ENCODE results near the gene KCTD2.
"Not testable (repeated sequence)": the region's sequence is repeated elsewhere in the genome, so short reads cannot be mapped to it uniquely, and the experiment has no call there.

KCTD2 gene, protein sequence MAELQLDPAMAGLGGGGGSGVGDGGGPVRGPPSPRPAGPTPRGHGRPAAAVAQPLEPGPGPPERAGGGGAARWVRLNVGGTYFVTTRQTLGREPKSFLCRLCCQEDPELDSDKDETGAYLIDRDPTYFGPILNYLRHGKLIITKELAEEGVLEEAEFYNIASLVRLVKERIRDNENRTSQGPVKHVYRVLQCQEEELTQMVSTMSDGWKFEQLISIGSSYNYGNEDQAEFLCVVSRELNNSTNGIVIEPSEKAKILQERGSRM

GRCh38 chr17:75046407-75047289 lies at the start of gene KCTD2, which contains the start of gene ATP5PD:
Gene KCTD2 (plus strand): TSS chr17:75047225. CDS start chr17:75047251, 26 bp downstream.
Gene ATP5PD (minus strand): TSS chr17:75046969. CDS start chr17:75042650, 4,319 bp downstream.
- DNase-seq (ENCODE audit: low read depth): peak; percentile 93

- no peak for DNase-seq (ENCODE audit: low read depth)
Observed at GRCh38 chr17:74998783-74999182, 48.2 kb upstream of the KCTD2 start.

GRCh38 chr17:74999523-74999922 lies 47.5 kb upstream of the KCTD2 start:
- DNase-seq (ENCODE audit: low read depth): no peak

GRCh38 chr17:75001915-75002843 lies 44.8 kb upstream of the KCTD2 start:
- no peak for DNase-seq (ENCODE audit: low read depth)

- no peak for DNase-seq (ENCODE audit: low read depth)
Observed at GRCh38 chr17:75003070-75003956, 43.7 kb upstream of the KCTD2 start.

- DNase-seq (ENCODE audit: low read depth): no peak
Observed at GRCh38 chr17:75003957-75004355, 43.1 kb upstream of the KCTD2 start.

- no peak for DNase-seq (ENCODE audit: low read depth)
Observed at GRCh38 chr17:75004371-75004770, 42.7 kb upstream of the KCTD2 start.

DNA sequence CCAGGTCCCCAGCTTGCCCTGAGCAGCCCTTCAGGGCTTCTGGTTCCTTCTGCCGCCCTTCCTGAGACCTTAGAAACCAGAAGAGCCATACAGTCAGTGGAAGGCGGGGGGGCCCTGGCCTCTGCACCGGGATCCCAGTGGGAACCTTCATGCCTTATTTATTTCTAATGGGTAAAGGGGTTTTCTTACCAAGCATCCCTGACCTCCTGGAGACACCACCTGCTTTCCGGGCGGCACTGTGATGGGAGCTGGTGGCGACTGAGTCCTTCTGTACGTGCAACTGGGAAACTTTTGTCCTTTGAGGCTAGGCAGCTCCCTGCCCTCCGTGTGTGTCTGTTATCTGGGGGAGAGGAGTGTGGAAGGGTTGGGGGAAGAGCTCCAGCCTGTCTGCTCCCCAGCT lies 41.7 kb upstream of the KCTD2 start:
- DNase-seq (ENCODE audit: low read depth): no peak

DNA sequence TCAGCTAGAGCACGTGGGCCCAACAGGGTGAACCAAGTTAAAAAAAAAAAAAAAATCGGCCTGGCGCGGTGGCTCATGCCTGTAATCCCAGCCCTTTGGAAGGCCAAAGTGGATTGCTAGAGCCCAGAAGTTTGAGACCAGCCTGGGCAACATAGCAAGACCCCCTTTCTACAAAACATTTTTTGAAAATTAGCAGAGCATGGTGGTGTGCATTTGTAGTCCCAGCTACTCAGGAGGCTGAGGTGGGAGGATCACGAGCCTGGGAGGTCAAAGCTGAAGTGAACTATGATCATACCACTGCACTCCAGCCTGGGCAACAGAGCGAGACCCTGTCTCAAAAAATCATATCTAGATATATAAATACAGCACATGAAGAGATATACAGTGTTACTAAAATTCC lies 40.9 kb upstream of the KCTD2 start:
- not testable (repeated sequence) for DNase-seq (ENCODE audit: low read depth)

GRCh38 chr17:75006653-75007052 lies 40.4 kb upstream of the KCTD2 start:
- DNase-seq (ENCODE audit: low read depth): no peak

- DNase-seq (ENCODE audit: low read depth): no peak
Observed at GRCh38 chr17:75008373-75008772, 38.7 kb upstream of the KCTD2 start.

DNA sequence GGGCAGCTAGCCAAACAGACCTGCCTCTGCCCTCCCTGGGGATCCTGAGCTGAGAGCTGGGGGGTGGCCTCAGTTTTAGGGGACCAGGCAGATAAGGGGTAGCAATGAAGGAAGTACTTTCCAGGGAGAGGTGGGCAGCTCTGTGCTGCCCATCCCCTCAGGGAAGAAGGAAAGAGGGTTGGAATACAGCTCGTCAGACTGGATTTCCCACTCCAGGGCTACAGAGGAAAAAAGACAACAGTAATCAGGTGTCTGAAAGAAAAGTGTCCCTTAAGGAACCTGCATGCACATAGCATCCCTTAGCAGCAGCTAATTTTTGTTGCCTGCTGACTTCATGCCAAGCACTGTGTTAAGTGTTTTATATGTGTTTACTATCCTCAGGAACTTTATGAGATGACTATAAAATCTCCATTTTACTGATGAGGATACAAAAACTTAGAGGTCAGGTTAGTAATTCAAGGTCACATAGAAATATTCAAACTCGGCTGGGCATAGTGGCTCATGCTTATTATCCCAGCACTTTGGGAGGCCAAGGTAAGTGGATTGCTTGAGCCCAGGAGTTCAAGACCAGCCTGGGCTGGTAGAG lies 37.8 kb upstream of the KCTD2 start:
- DNase-seq (ENCODE audit: low read depth): no peak

DNA sequence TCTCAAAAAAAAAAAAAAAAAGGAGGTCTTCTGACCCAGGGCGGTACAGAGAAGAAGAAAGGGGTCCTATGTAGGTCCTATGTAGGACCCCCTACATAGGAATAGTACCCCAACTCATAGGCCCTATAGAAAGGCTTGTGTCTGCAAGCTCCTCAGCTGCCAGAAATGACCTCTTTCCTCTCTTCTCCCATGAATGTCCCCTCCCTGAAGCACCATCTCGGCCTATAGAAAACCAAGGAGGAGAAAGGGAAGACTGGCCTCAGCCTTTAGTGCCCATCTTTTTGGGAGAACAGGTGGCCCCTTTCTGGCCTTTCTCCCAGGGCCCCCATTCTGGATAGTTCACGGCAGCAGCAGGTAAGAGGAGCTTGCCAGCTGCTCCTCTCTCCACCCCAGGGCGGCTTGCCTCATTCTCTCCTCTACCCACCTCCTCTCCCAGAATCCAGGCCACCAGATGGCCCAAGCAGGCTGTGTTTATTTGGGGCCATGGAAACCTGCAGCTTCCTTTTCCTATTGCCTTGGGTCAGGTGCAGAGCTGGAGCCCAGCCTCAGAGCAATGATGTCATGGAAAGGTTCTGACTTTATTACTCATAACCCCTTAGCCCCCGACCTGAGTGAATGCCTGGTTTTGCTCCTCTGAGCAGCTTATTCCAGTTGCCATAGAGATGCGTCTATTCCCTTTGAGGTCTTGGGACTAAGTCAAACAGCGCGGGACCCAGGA lies 36.2 kb upstream of the KCTD2 start:
- DNase-seq (ENCODE audit: low read depth): no peak

- DNase-seq (ENCODE audit: low read depth): no peak
Observed at GRCh38 chr17:75011401-75012095, 35.5 kb upstream of the KCTD2 start.

DNA sequence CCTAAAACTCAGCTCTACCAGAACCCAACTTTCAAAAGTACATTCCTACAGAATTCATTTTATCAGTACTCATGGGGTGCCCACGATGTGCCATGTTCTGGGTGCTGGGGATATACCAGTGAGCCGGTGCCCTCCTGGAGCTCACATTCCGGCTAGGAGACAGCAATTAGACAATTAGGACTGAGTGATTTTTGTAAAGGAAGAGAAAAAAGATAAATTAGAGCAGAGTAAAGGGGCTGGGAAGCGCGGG lies 35.0 kb upstream of the KCTD2 start:
- DNase-seq (ENCODE audit: low read depth): no peak

- peak; percentile 70 for DNase-seq (ENCODE audit: low read depth)
Observed at GRCh38 chr17:75012346-75013091, 34.5 kb upstream of the KCTD2 start, which contains the start of gene MRPL58. Gene MRPL58 (plus strand): TSS chr17:75012670. CDS start chr17:75012687, 17 bp downstream.

- DNase-seq (ENCODE audit: low read depth): no peak
Observed at GRCh38 chr17:75013092-75013559, 33.9 kb upstream of the KCTD2 start.

DNA sequence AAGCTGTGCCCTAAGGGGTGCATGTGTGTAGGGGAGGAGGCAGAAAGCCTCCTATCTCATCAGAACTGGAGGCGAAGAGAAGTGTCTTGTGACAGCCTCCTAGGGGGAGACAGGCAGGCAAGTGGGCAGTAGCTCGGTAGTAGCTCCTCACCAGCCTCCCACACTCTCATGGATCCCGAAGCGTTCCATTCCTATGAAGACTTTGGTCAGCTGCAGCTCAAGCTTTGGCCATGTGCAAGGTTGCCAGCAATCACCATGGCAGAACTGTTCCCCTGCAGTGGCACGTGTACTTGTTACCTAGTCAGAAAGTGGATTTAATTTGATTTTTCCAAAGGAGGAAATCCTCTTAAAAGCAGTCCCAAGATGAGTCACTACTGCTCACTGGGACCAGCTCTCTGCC lies 27.9 kb upstream of the KCTD2 start:
- DNase-seq (ENCODE audit: low read depth): no peak

- DNase-seq (ENCODE audit: low read depth): no peak
Observed at GRCh38 chr17:75019710-75020109, 27.3 kb upstream of the KCTD2 start.
